Measurements from ENCODE around the gene RBM47.
A peak's percentile ranks its signal among the peaks of the same experiment; 100 is the strongest.
"Not testable (repeated sequence)": the region's sequence is repeated elsewhere in the genome, so short reads cannot be mapped to it uniquely, and the experiment has no call there.

RBM47 gene

DNA sequence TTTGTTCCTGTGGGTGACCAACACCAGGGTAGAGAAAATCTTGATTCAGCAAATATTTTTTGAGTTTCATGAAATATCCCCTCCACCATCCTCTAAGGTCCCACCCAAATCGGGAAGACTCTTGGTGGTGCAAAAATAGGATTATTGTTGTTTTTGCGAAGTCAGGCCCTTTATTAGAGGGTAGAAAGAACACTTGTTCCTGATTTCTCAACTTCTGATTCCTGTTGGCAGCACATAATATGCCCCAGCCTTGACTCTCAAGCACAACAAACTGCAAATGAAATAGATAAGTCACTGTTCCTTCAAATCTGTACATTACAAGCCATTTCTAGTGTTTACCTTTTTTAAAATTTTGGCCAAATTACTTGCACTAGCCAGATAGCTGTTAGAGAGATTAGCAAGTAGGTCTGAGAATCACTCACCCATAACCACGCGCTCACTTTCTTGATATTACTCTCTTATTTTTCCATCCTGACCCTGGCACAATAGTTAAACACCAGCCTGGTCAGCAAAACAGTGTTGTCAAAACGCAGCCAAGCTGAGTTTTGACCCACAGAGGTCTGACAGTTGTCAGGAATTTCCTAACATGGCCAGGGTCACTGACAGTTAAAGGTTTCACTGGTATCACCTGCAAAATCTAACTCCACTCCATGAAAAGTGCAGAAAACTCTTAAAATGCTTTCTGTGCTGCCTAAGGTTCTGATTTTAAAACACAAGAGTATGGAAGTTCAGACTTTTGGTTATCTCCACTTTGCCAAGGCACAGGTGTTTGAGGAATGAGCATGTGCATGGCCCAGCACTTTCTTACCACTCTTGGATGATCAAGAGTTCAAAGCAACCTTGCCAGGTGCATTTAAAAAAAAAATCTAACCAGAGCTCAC, 69.8 kb downstream of the RBM47 start:
- no peak for DNase-seq (ENCODE audit: low read depth)
- TF ChIP-seq, protein P1, sequence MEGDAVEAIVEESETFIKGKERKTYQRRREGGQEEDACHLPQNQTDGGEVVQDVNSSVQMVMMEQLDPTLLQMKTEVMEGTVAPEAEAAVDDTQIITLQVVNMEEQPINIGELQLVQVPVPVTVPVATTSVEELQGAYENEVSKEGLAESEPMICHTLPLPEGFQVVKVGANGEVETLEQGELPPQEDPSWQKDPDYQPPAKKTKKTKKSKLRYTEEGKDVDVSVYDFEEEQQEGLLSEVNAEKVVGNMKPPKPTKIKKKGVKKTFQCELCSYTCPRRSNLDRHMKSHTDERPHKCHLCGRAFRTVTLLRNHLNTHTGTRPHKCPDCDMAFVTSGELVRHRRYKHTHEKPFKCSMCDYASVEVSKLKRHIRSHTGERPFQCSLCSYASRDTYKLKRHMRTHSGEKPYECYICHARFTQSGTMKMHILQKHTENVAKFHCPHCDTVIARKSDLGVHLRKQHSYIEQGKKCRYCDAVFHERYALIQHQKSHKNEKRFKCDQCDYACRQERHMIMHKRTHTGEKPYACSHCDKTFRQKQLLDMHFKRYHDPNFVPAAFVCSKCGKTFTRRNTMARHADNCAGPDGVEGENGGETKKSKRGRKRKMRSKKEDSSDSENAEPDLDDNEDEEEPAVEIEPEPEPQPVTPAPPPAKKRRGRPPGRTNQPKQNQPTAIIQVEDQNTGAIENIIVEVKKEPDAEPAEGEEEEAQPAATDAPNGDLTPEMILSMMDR (IDR thresholded peaks at IDR 0.05; ENCODE audit: insufficient read depth, low read depth, low read length, missing control alignments) = no peak
- no peak overlapping the region for H3K4me3 ChIP-seq (ENCODE audit: low read length)

DNA sequence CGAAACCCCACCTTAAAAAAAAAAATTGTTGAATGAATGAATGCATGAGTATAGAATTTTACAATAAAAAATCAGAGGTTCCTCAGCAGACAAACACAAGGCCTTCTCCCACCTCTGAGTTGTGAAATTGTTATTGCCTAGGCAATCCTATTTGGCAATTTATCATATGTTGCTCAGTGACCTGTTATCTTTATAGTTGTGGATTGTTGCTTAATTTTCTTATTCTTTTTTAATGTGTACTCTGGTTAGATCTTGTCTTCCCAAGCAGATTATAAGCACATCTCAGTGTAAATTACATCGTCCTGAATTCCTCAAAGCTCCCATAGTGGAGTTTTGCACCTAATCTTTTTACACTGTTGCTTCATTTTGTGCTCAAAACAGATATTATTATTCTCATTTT, 71.9 kb downstream of the RBM47 start:
- H3K4me3 ChIP-seq (ENCODE audit: low read length) = no peak overlapping the region
- DNase-seq (ENCODE audit: low read depth) = no peak
- TF ChIP-seq, protein P1 (IDR thresholded peaks at IDR 0.05; ENCODE audit: insufficient read depth, low read depth, low read length, missing control alignments) = no peak

DNA sequence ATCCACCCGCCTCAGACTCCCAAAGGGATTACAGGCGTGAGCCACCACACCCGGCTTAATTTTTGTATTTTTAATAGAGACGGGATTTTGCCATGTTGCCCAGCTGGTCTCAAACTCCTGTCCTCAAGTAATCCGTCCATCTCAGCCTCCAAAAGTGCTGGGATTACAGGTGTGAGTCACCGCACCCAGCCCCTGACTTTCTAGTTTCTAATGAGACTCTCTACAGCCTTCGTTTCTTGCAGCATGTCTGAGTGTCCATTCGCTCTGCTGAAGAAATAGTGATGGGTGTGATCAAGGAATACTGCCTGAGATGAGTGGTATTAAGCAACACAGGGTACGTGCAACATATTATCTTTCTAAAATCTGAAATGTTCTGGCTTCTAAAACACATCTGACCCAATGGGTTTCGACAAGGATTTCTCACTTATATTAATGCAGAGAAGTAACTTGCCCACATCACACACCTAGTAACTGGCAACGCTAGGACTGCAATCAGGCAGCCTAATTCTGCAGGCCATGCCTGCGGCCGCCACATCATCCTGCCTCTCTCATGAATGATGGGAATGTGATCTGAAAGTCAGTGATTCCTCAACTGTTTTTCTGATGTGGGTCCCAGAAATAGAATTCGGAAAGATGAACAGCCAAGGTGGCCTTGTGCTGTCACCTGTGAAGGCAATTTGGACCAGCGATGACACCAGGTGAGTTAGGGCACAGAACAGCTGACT, 74.3 kb downstream of the RBM47 start:
- TF ChIP-seq, protein P1 (IDR thresholded peaks at IDR 0.05; ENCODE audit: insufficient read depth, low read depth, low read length, missing control alignments) = no peak
- DNase-seq (ENCODE audit: low read depth) = peak; percentile 32
- H3K4me3 ChIP-seq (ENCODE audit: low read length) = no peak overlapping the region

GRCh38 chr4:40554641-40555040, 75.0 kb downstream of the RBM47 start:
- H3K4me3 ChIP-seq (ENCODE audit: low read length); DNase-seq (ENCODE audit: low read depth): not testable (repeated sequence)

GRCh38 chr4:40553995-40554394, 75.7 kb downstream of the RBM47 start:
- H3K4me3 ChIP-seq (ENCODE audit: low read length) = no peak overlapping the region
- TF ChIP-seq, protein P1 (IDR thresholded peaks at IDR 0.05; ENCODE audit: insufficient read depth, low read depth, low read length, missing control alignments) = no peak
- no peak for DNase-seq (ENCODE audit: low read depth)

- peak; percentile 18 for DNase-seq (ENCODE audit: low read depth)
- TF ChIP-seq, protein P1 (IDR thresholded peaks at IDR 0.05; ENCODE audit: insufficient read depth, low read depth, low read length, missing control alignments) = no peak
- H3K4me3 ChIP-seq (ENCODE audit: low read length) = no peak overlapping the region
Measured at GRCh38 chr4:40552536-40552935, 77.1 kb downstream of the RBM47 start.

DNA sequence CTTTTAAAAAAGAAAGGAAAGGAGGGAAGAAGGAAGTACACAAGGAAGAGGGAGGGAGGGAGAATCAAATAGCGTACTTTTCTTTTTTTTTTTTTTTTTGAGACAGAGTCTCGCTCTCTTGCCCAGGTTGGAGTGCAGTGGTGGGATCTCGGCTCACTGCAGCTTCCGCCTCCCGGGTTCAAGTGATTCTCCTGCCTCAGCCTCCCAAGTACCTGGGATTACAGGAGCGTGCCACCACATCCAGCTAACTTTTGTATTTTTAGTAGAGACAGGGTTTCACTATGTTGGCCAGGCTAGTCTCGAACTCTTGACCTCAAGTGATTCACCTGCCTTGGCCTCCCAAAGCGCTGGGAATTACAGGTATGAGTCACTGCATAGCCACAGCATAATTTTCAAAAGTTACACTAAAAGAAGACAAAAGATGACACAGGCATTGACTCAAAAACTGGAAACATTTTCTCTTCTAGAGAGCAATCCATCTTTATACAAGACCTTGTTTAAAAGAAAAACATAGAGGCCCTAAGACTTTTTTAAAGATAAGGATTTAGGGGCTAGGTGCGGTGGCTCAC, 78.0 kb downstream of the RBM47 start:
- peak overlapping the region; percentile 18 for H3K4me3 ChIP-seq (ENCODE audit: low read length)
- peak; percentile 59 for DNase-seq (ENCODE audit: low read depth)

Measured in epithelial cell of esophagus (primary cell).